Heart left ventricle (tissue), 13 donors: ENCODE results near the gene RGS12.

ENCODE experiments used
- CTCF ChIP-seq, 12 donors: fragments of 200-600 bp; sonication (generic) in 4 of 12; IDR thresholded peaks; one replicate each; pipeline versions ENCODE4 v1.5.0 to v1.8.0; 2018 to 2022; ENCODE audit warnings: antibody characterized with exemption in 12 of 12, mild to moderate bottlenecking in 5 of 12
- POLR2A ChIP-seq, 2 donors: fragments of 450-650 bp; IDR thresholded peaks; one replicate each; pipeline ENCODE4 v1.6.1; 2017; ENCODE audit warnings: antibody characterized with exemption in 2 of 2, mild to moderate bottlenecking in 2 of 2, moderate library complexity in 2 of 2
- donor health status: ischemic (EF 13 %, LVEDD 7.1; RV severe dilation, severe dysfunction).
- donor health status: DM: no; HTN: yes; CAD: no.
- donor health status: DM: no; HTN: no; CAD: no.
- donor health status: ischemic (EF 25% LVEDD 6.9; RV normal size, moderate dysfunction).
- donor health status: ischemic (EF 25% LVEDD 5.7; RV mildly dilated, moderate dysfunction).
- donor health status: ischemic (EF 35%, LVEDD 5.7; RV mildly dilated, moderate dysfunction).
- donor health status: nonischemic (EF 11% LVEDD 7.7; RV severe dilation, severe dysfunction).
- donor health status: DM: yes; HTN: yes; CAD: no.
- donor health status: PGD.
- donor health status: ischemic (EF 29% LVEDD 5.4; RV normal size, mild dysfunction).
- donor health status: nonischemic (EF 23%, LVEDD 6.1; RV moderate dilation, normal function).

- TF ChIP-seq CTCF (IDR thresholded peaks at IDR 0.05) (no peak), POLR2A (IDR thresholded peaks at IDR 0.05) (no peak)
These were observed 42.9 kb upstream of the RGS12 start for GRCh38 chr4:3249711-3250437.
